Activated naive CD4-positive, alpha-beta T cell treated with anti-CD3 and anti-CD28 coated beads for 36 hours (primary cell): Measurements from ENCODE around the gene PATJ. TPM values are rescaled to one million over a fixed set of nuclear protein-coding genes. Genes with fewer than 3 reads are reported as not detected.
A peak's percentile ranks its signal among the peaks of the same experiment; 100 is the strongest.
"Not testable (repeated sequence)": the region's sequence is repeated elsewhere in the genome, so short reads cannot be mapped to it uniquely, and the experiment has no call there.

Source experiments
- CTCF ChIA-PET: fragments of 350-600 bp; sonication (Branson Sonifier 250); formaldehyde crosslinking; loops from one replicate; lab custom pipeline; 2021; ENCODE audit warnings: antibody characterized with exemption; lab: Charles Lee
- DNase-seq: peaks from one replicate; pipeline ENCODE4 v3.0.0-alpha.2; 2020
- H3K27ac Mint-ChIP-seq: one replicate; pipeline ENCODE4 v1.8.0; 2021; ENCODE audit warnings: mild to moderate bottlenecking, mixed read lengths
- H3K27me3 Mint-ChIP-seq: one replicate; pipeline ENCODE4 v1.8.0; 2021; ENCODE audit warnings: low read depth, mixed read lengths
- H3K36me3 Mint-ChIP-seq: one replicate; pipeline ENCODE4 v1.8.0; 2021; ENCODE audit warnings: low read depth, mixed read lengths
- H3K4me1 Mint-ChIP-seq: one replicate; pipeline ENCODE4 v1.8.0; 2021; ENCODE audit warnings: low read depth, mixed read lengths
- H3K4me3 Mint-ChIP-seq: one replicate; pipeline ENCODE4 v1.8.0; 2021; ENCODE audit warnings: mild to moderate bottlenecking, moderate library complexity, mixed read lengths
- H3K9me3 Mint-ChIP-seq: one replicate; pipeline ENCODE4 v1.8.0; 2021; ENCODE audit warnings: mixed read lengths
- intact Hi-C: fragments of 100-400 bp; cut with micrococcal nuclease; formaldehyde crosslinking; loops from one replicate; pipeline ENCODE4 v1.15.1; 2023
- total RNA-seq, 2 experiments: library from RNA; stranded (reverse); gene quantifications; one replicate each; pipeline ENCODE4 v1.2.3, GENCODE V29; 2021

The PATJ gene
- total RNA-seq, result 10 to 100 TPM; 13.3 to 13.5 TPM

GRCh38 chr1:61741711-61742619 lies at the start of gene PATJ:
PATJ (plus strand) TSS chr1:61742480; CDS start chr1:61762893, 20,413 bp downstream.
- Mint-ChIP-seq H3K27me3 (no peaks in the 10 kb centered on the region), H3K4me1 (peaks cover 20% of the 10 kb centered on the region), H3K27ac (peak within 1 kb of the TSS; percentile 83), H3K4me3 (peak within 1 kb of the TSS; percentile 93), H3K36me3 (no peaks in the 10 kb centered on the region), H3K9me3 (no peaks in the 10 kb centered on the region)
- CTCF ChIA-PET, result no interaction called here
- intact Hi-C loops, result loop anchor here (1.0 to 10.0 kb wide), 5 partner anchors 17 to 1783 kb away; partner anchors contain the start of genes EFCAB7, ITGB3BP, TM2D1 and USP1
- peak; percentile 65 for DNase-seq

- no peak for DNase-seq
- H3K27me3 Mint-ChIP-seq, result no peaks in the 10 kb centered on the region
- H3K4me3 Mint-ChIP-seq, result no peak overlapping the region
- CTCF ChIA-PET, result no interaction called here
- no peaks in the 10 kb centered on the region for H3K4me1 Mint-ChIP-seq
- intact Hi-C loops, result no loop called here
- H3K36me3 Mint-ChIP-seq, result peaks cover 38% of the 10 kb centered on the region
- no peak overlapping the region for H3K27ac Mint-ChIP-seq
- no peaks in the 10 kb centered on the region for H3K9me3 Mint-ChIP-seq
Observed at GRCh38 chr1:61699911-61700851, 42.1 kb upstream of the PATJ start.

GRCh38 chr1:61708953-61709907 lies 33.0 kb upstream of the PATJ start:
- H3K27ac Mint-ChIP-seq, result no peak overlapping the region

GRCh38 chr1:61709908-61710289 lies 32.4 kb upstream of the PATJ start:
- H3K36me3 Mint-ChIP-seq, result peaks cover 18% of the 10 kb centered on the region
- no peak overlapping the region for H3K4me3 Mint-ChIP-seq
- CTCF ChIA-PET, result no interaction called here
- H3K27ac Mint-ChIP-seq, result no peak overlapping the region
- no peaks in the 10 kb centered on the region for H3K27me3 Mint-ChIP-seq
- H3K9me3 Mint-ChIP-seq, result no peaks in the 10 kb centered on the region
- H3K4me1 Mint-ChIP-seq, result peaks cover 6% of the 10 kb centered on the region
- no peak for DNase-seq
- intact Hi-C loops, result no loop called here

More at GRCh38 chr1:61708953-61709907, 33.0 kb upstream of the PATJ start:
- CTCF ChIA-PET, result no interaction called here
- no peak overlapping the region for H3K4me3 Mint-ChIP-seq
- no peaks in the 10 kb centered on the region for H3K9me3 Mint-ChIP-seq
- intact Hi-C loops, result no loop called here
- peaks cover 16% of the 10 kb centered on the region for H3K36me3 Mint-ChIP-seq
- H3K4me1 Mint-ChIP-seq, result peaks cover 4% of the 10 kb centered on the region
- no peaks in the 10 kb centered on the region for H3K27me3 Mint-ChIP-seq
- DNase-seq, result no peak

GRCh38 chr1:61711257-61711656 lies 31.0 kb upstream of the PATJ start:
- H3K9me3 Mint-ChIP-seq, H3K27me3 Mint-ChIP-seq, H3K4me3 Mint-ChIP-seq, H3K27ac Mint-ChIP-seq, H3K4me1 Mint-ChIP-seq, intact Hi-C loops, CTCF ChIA-PET, DNase-seq: not testable (repeated sequence)
- H3K36me3 Mint-ChIP-seq, result peaks cover 17% of the 10 kb centered on the region

GRCh38 chr1:61711969-61712368 lies 30.3 kb upstream of the PATJ start:
- Mint-ChIP-seq H3K27me3 (no peaks in the 10 kb centered on the region), H3K4me1 (peaks cover 8% of the 10 kb centered on the region), H3K27ac (no peak overlapping the region), H3K36me3 (peaks cover 17% of the 10 kb centered on the region), H3K4me3 (no peak overlapping the region), H3K9me3 (no peaks in the 10 kb centered on the region)
- CTCF ChIA-PET, result no interaction called here
- no peak for DNase-seq
- intact Hi-C loops, result no loop called here

GRCh38 chr1:61718996-61719663 lies 23.1 kb upstream of the PATJ start:
- H3K27me3 Mint-ChIP-seq, H3K27ac Mint-ChIP-seq, H3K9me3 Mint-ChIP-seq, DNase-seq, intact Hi-C loops, H3K4me3 Mint-ChIP-seq, CTCF ChIA-PET: not testable (repeated sequence)
- H3K36me3 Mint-ChIP-seq, result peaks cover 13% of the 10 kb centered on the region
- H3K4me1 Mint-ChIP-seq, result peaks cover 22% of the 10 kb centered on the region

GRCh38 chr1:61724506-61724812 lies 17.8 kb upstream of the PATJ start:
- intact Hi-C loops, result loop anchor here (10.0 kb wide), 1 partner anchor 1060 kb away; the partner anchor contains the start of gene ATG4C
- Mint-ChIP-seq H3K27me3 (no peaks in the 10 kb centered on the region), H3K4me3 (peak overlapping the region; percentile 96), H3K4me1 (peaks cover 20% of the 10 kb centered on the region), H3K36me3 (peaks cover 10% of the 10 kb centered on the region), H3K9me3 (no peaks in the 10 kb centered on the region), H3K27ac (peak overlapping the region; percentile 99)
- CTCF ChIA-PET, result no interaction called here
- DNase-seq, result no peak

GRCh38 chr1:61724813-61725694 lies 17.2 kb upstream of the PATJ start, which contains the start of gene TM2D1:
TM2D1 (minus strand) TSS chr1:61725141; CDS start chr1:61725120, 21 bp downstream.
- CTCF ChIA-PET, result no interaction called here
- Mint-ChIP-seq H3K9me3 (no peaks in the 10 kb centered on the region), H3K4me1 (peaks cover 20% of the 10 kb centered on the region), H3K27ac (peak within 1 kb of the TSS; percentile 99), H3K27me3 (no peaks in the 10 kb centered on the region), H3K4me3 (peak within 1 kb of the TSS; percentile 96), H3K36me3 (peaks cover 10% of the 10 kb centered on the region)
- DNase-seq, result peak; percentile 91
- intact Hi-C loops, result loop anchor here (1.0 to 10.0 kb wide), 8 partner anchors 11 to 1060 kb away; partner anchors contain the start of genes ATG4C and PATJ

GRCh38 chr1:61727544-61727943 lies 14.7 kb upstream of the PATJ start:
- Mint-ChIP-seq H3K27ac (no peak overlapping the region), H3K36me3 (peaks cover 6% of the 10 kb centered on the region), H3K9me3 (no peaks in the 10 kb centered on the region), H3K4me1 (peaks cover 14% of the 10 kb centered on the region), H3K4me3 (no peak overlapping the region), H3K27me3 (no peaks in the 10 kb centered on the region)
- CTCF ChIA-PET, result interaction anchor here (1.1 kb wide), 1 partner anchor 22 kb away, joined by 3 read pairs; no protein-coding TSS in a partner anchor
- no peak for DNase-seq
- intact Hi-C loops, result loop anchor here (2.0 to 10.0 kb wide), 2 partner anchors 403 to 1057 kb away; partner anchors contain the start of gene ATG4C
